HEK293 (cell line): Measurements from ENCODE around the gene SRP72.

Experiments
- GLIS2 ChIP-seq: fragments of 450-650 bp; formaldehyde crosslinking; IDR thresholded peaks from 2 replicates; pipeline ENCODE4 v1.5.1; 2016; ENCODE audit warnings: missing biosample characterization, missing genetic modification characterization
- KLF16 ChIP-seq: fragments of 450-650 bp; formaldehyde crosslinking; IDR thresholded peaks from 2 replicates; pipeline ENCODE4 v1.5.1; 2017; ENCODE audit warnings: missing biosample characterization, missing genetic modification characterization
- PRDM1 ChIP-seq: fragments of 450-650 bp; formaldehyde crosslinking; IDR thresholded peaks from 2 replicates; pipeline ENCODE4; 2016; ENCODE audit warnings: missing biosample characterization, missing genetic modification characterization
- PRDM6 ChIP-seq: fragments of 450-650 bp; formaldehyde crosslinking; IDR thresholded peaks from 2 replicates; pipeline ENCODE4 v1.5.1; 2017; ENCODE audit warnings: missing biosample characterization, missing genetic modification characterization
- SCRT1 ChIP-seq: fragments of 450-650 bp; formaldehyde crosslinking; IDR thresholded peaks from 2 replicates; pipeline ENCODE4 v1.5.1; 2016; ENCODE audit warnings: missing biosample characterization, missing genetic modification characterization, borderline replicate concordance
- SCRT2 ChIP-seq: fragments of 450-650 bp; formaldehyde crosslinking; IDR thresholded peaks from 2 replicates; pipeline ENCODE4 v1.5.1; 2016; ENCODE audit warnings: missing biosample characterization, missing genetic modification characterization
- TSHZ1 ChIP-seq: fragments of 450-650 bp; formaldehyde crosslinking; IDR thresholded peaks from 2 replicates; pipeline ENCODE4 v1.5.1; 2016; ENCODE audit warnings: missing biosample characterization, missing genetic modification characterization, borderline replicate concordance
- ZBTB11 ChIP-seq: fragments of 450-650 bp; formaldehyde crosslinking; conservative IDR thresholded peaks from 2 replicates; pipeline ENCODE4 v1.5.1; 2016; ENCODE audit warnings: low read depth, missing biosample characterization, missing genetic modification characterization
- ZBTB26 ChIP-seq: fragments of 450-650 bp; formaldehyde crosslinking; optimal IDR thresholded peaks from 2 replicates; pipeline ENCODE3; 2016; ENCODE audit warnings: missing biosample characterization, mild to moderate bottlenecking, missing genetic modification characterization
- ZBTB44 ChIP-seq: fragments of 450-650 bp; IDR thresholded peaks from 2 replicates; pipeline ENCODE4 v1.5.1; 2018; ENCODE audit warnings: missing biosample characterization, mild to moderate bottlenecking, missing genetic modification characterization
- ZEB2 ChIP-seq: fragments of 450-650 bp; formaldehyde crosslinking; IDR thresholded peaks from 2 replicates; pipeline ENCODE4 v1.5.1; 2016; ENCODE audit warnings: missing biosample characterization, missing genetic modification characterization
- ZNF155 ChIP-seq: fragments of 450-650 bp; formaldehyde crosslinking; IDR thresholded peaks from 2 replicates; pipeline ENCODE4 v1.5.1; 2016; ENCODE audit warnings: missing biosample characterization, missing genetic modification characterization
- ZNF175 ChIP-seq: fragments of 450-650 bp; formaldehyde crosslinking; IDR thresholded peaks from 2 replicates; pipeline ENCODE4 v1.5.1; 2016; ENCODE audit warnings: missing biosample characterization, missing genetic modification characterization
- ZNF221 ChIP-seq: fragments of 450-650 bp; formaldehyde crosslinking; IDR thresholded peaks from 2 replicates; pipeline ENCODE4 v1.5.1; 2017; ENCODE audit warnings: missing biosample characterization, missing genetic modification characterization, borderline replicate concordance
- ZNF239 ChIP-seq: fragments of 450-650 bp; formaldehyde crosslinking; IDR thresholded peaks from 2 replicates; pipeline ENCODE4 v1.5.1; 2016; ENCODE audit warnings: missing biosample characterization, missing genetic modification characterization
- ZNF404 ChIP-seq: fragments of 450-650 bp; formaldehyde crosslinking; IDR thresholded peaks from 2 replicates; pipeline ENCODE4 v1.5.1; 2017; ENCODE audit warnings: missing biosample characterization, missing genetic modification characterization
- ZNF426 ChIP-seq: fragments of 450-650 bp; formaldehyde crosslinking; IDR thresholded peaks from 2 replicates; pipeline ENCODE4 v1.5.1; 2017; ENCODE audit warnings: missing biosample characterization, missing genetic modification characterization, mild to moderate bottlenecking, inconsistent platforms, moderate library complexity
- ZNF501 ChIP-seq: fragments of 450-650 bp; formaldehyde crosslinking; IDR thresholded peaks from 2 replicates; pipeline ENCODE4 v1.5.1; 2016; ENCODE audit warnings: missing biosample characterization, missing genetic modification characterization
- ZNF571 ChIP-seq: fragments of 450-650 bp; formaldehyde crosslinking; IDR thresholded peaks from 2 replicates; pipeline ENCODE4 v1.5.0; 2017; ENCODE audit warnings: missing biosample characterization, missing genetic modification characterization
- ZNF600 ChIP-seq: fragments of 450-650 bp; formaldehyde crosslinking; IDR thresholded peaks from 2 replicates; pipeline ENCODE4 v1.5.1; 2016; ENCODE audit warnings: missing biosample characterization, missing genetic modification characterization
- ZNF692 ChIP-seq: fragments of 450-650 bp; formaldehyde crosslinking; IDR thresholded peaks from 2 replicates; pipeline ENCODE4 v1.5.1; 2016; ENCODE audit warnings: missing biosample characterization, missing genetic modification characterization
- ZNF701 ChIP-seq: fragments of 450-650 bp; formaldehyde crosslinking; IDR thresholded peaks from 2 replicates; pipeline ENCODE4 v1.5.1; 2016; ENCODE audit warnings: missing biosample characterization, missing genetic modification characterization
- ZNF837 ChIP-seq: fragments of 450-650 bp; formaldehyde crosslinking; IDR thresholded peaks from 2 replicates; pipeline ENCODE4 v1.5.1; 2016; ENCODE audit warnings: missing biosample characterization, missing genetic modification characterization
- ZSCAN16 ChIP-seq: fragments of 450-650 bp; formaldehyde crosslinking; IDR thresholded peaks from 2 replicates; pipeline ENCODE4 v1.5.1; 2016; ENCODE audit warnings: missing biosample characterization, missing genetic modification characterization

SRP72 gene

GRCh38 chr4:56435140-56435926 lies 32.1 kb upstream of the SRP72 start, which contains the start of gene PPAT (continued):
- TF ChIP-seq TSHZ1 (tag by site-specific recombination) = no peak
- peak; percentile 91 for TF ChIP-seq SCRT1
- no peak for TF ChIP-seq ZNF404
- no peak for TF ChIP-seq ZNF155 (tag by site-specific recombination)
- TF ChIP-seq GLIS2 = no peak; the same call in 1 of the 2 replicates
- peak; percentile 99 for TF ChIP-seq SCRT2
- no peak for TF ChIP-seq PRDM6 (tag by site-specific recombination)
- no peak for TF ChIP-seq ZNF426
- no peak for TF ChIP-seq ZSCAN16 (tag by site-specific recombination)
- TF ChIP-seq KLF16 = no peak; the same call in none of the 2 replicates
- peak; percentile 67 for TF ChIP-seq ZNF692 (tag by site-specific recombination)
- TF ChIP-seq ZNF501 = peak; percentile 96
- 0 out of 2 replicates have a peak, but pooled peaks have one; percentile 11 for TF ChIP-seq ZBTB44 (tag by site-specific recombination)
- no peak for TF ChIP-seq ZBTB11
- TF ChIP-seq ZNF221 (tag by site-specific recombination) = no peak
- peak; percentile 73; the same call in 1 of the 2 replicates for TF ChIP-seq ZNF600
- TF ChIP-seq ZBTB26 = peak; percentile 94
- TF ChIP-seq PRDM1 (tag by site-specific recombination) = no peak
- TF ChIP-seq ZNF239 (tag by site-specific recombination) = no peak
- no peak; the same call in 1 of the 2 replicates for TF ChIP-seq ZNF837 (tag by site-specific recombination)
- no peak for TF ChIP-seq ZNF175 (tag by site-specific recombination)
- TF ChIP-seq ZNF571 (tag by site-specific recombination) = no peak
- peak; percentile 56; the same call in 1 of the 2 replicates for TF ChIP-seq ZEB2 (tag by site-specific recombination)
- TF ChIP-seq ZNF701 (tag by site-specific recombination) = no peak
